Spinal cord (tissue), 10 donors: Measurements from ENCODE around the gene ZNF90. TPM values are rescaled to one million over a fixed set of nuclear protein-coding genes. Genes with fewer than 3 reads are reported as not detected.
"Not testable (repeated sequence)": the region's sequence is repeated elsewhere in the genome, so short reads cannot be mapped to it uniquely, and the experiment has no call there.

Experiments
- DNase-seq, 6 donors: peaks; one replicate each; pipeline versions ENCODE4 v3.0.0 to v3.0.0-alpha.2; 2013 to 2015; ENCODE audit warnings: low spot score in 6 of 6, low read depth in 4 of 6
- H3K27ac ChIP-seq: one replicate; pipeline ENCODE4 v1.5.1; 2013; ENCODE audit warnings: low read depth, low read length, control low read depth
- H3K27me3 ChIP-seq: one replicate; pipeline ENCODE4 v1.6.1; 2013; ENCODE audit warnings: low read length; ENCODE audit not compliant: control insufficient read depth, insufficient read depth
- H3K36me3 ChIP-seq: one replicate; pipeline ENCODE4 v1.6.1; 2013; ENCODE audit warnings: low read length; ENCODE audit not compliant: control insufficient read depth, insufficient read depth
- H3K4me1 ChIP-seq: one replicate; pipeline ENCODE4 v1.6.1; 2013; ENCODE audit warnings: low read length; ENCODE audit not compliant: control insufficient read depth, insufficient read depth
- H3K4me3 ChIP-seq: one replicate; pipeline ENCODE4 v1.5.1; 2013; ENCODE audit warnings: low read depth, low read length, control low read depth
- H3K9me3 ChIP-seq: one replicate; pipeline ENCODE4 v1.6.1; 2013; ENCODE audit warnings: low read length; ENCODE audit not compliant: control insufficient read depth, insufficient read depth
- WGBS: methylation state at CpG from one replicate; pipeline ENCODE4 v1.1.5; 2013; ENCODE audit warnings: missing lambda C conversion rate; ENCODE audit not compliant: insufficient coverage; 5-methylcytosine and 5-hydroxymethylcytosine counted together
- polyA plus RNA-seq, 2 donors: library from polyadenylated mRNA; unstranded; fragments of 120-200 nt; gene quantifications; one replicate each; pipeline ENCODE4 v1.2.1, GENCODE V29; 2013; ENCODE audit not compliant: insufficient read length in 2 of 2
- total RNA-seq, 2 donors: library from RNA; depleted of rRNA in 1 of 2; stranded (reverse); fragments of 120-200 nt in 1 of 2; fragments of >200 nt in 1 of 2; gene quantifications; one replicate each; pipeline versions ENCODE4 v1.2.3 to v1.2.4, GENCODE V29; 2013 to 2014
- donor health status: healthy.

The ZNF90 gene
- total and polyA plus RNA-seq, 4 donors: 2.8 to 8.1 (median 3.9) TPM

DNA sequence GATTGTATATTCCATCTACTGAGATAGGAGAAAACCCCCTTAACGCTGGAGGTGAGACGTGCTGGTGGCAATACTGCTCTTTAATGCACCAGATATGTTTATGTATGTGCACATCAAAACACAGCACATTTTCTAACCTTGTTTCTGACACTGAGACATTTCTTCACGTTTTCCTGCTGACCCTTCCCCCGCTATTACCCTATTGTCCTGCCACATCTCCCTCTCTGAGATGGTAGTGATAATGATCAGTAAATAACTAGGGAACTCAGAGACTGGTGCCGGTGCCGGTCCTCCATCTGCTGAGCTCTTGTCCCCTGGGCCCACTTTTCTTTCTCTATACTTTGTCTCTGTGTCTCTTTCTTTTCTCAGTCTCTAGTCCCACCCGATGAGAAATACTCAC is 5.1 kb downstream of the ZNF90 start:
- DNase-seq, H3K27me3 ChIP-seq, H3K36me3 ChIP-seq, H3K9me3 ChIP-seq, H3K27ac ChIP-seq, H3K4me3 ChIP-seq: not testable (repeated sequence)
- 60% methylated on average over 2 of the region's 7 CpGs for WGBS
- H3K4me1 ChIP-seq: peaks cover 10% of the 10 kb centered on the region

DNA sequence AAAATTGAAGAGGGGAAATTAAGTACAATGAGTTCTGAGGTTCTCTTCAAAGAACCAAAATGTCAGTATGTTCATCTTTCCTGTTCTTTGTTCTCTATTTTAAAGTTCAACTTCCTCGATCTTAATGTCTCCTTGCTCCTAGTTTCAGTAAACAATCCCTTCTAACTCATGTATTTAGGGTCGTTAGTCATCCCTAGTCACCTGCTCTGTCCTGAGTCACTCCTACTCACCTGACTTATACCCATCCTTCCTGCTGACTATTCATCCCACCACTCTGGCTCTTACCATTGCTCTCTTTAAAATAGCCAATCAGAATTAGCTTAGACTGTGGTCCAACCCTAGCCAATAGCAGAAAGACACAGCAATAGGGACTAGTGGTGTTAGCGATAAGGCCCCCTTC is 24.3 kb downstream of the ZNF90 start:
- Histone ChIP-seq H3K4me1 (no peaks in the 10 kb centered on the region), H3K36me3 (no peaks in the 10 kb centered on the region)
- DNase-seq: no peak

DNA sequence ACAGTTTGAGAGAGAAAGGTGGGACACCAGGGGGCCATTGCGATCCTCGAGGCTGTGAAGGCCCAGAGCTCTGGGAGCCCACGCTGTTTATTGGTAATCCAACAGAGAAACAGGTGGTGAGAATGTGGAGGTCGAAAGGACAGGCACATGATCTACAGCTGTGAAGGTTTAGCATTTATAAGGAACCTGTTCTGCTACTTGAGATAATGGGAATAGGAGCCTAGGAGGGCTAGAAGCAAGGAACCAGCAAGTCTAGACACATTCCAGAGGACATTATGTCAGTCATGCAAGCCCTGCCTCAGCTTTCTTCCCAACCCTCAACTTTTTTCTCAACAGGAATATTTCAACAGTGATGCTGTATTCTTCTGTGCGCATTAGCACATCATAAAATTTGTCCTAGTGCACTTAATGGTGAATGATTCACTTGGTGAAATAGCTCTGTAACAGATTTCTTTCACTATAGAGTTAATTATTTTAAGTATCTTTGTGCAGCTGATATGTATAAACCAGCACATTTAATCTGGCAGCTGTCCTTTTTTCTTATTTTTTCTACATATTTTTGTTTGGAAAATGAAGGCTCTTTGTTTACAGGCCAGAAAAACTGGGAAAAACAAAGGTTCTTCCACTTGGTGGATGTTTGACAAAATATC is 25.4 kb downstream of the ZNF90 start:
- Histone ChIP-seq H3K36me3 (no peaks in the 10 kb centered on the region), H3K9me3 (peaks cover 7% of the 10 kb centered on the region), H3K27me3 (no peaks in the 10 kb centered on the region), H3K4me3 (no peak overlapping the region), H3K27ac (no peak overlapping the region), H3K4me1 (no peaks in the 10 kb centered on the region)
- WGBS: 98% methylated on average over 4 of the region's 5 CpGs
- no peak for DNase-seq

More for the DNA sequence above, 24.3 kb downstream of the ZNF90 start:
- Histone ChIP-seq H3K27me3 (no peaks in the 10 kb centered on the region), H3K9me3 (peaks cover 7% of the 10 kb centered on the region), H3K4me3 (no peak overlapping the region), H3K27ac (no peak overlapping the region)
- WGBS: 100% methylated on average over 2 of the region's 3 CpGs

DNA sequence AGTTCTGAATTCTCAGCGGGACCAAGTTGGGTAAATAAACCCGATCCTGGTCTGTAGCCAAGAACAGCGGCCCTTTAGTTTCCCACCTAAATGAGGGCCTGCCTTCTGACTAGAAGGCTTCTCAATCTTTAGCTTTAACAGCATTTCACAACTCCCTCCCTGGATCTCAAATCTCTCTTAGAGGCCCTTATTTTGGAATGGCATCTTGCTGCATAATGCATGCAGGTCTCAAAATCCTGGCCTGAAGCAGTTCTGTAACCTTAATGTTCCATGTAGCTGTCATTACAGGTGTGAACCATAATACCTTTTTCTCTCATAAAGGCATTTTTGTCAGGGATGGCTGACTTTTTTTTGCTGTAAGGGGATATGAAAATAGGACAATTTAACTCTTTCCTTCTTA is 29.5 kb downstream of the ZNF90 start:
- H3K36me3 ChIP-seq: no peaks in the 10 kb centered on the region
- no peaks in the 10 kb centered on the region for H3K27me3 ChIP-seq
- H3K27ac ChIP-seq: no peak overlapping the region
- H3K4me1 ChIP-seq: no peaks in the 10 kb centered on the region
- 83% methylated on average over 3 of the region's 3 CpGs for WGBS
- DNase-seq: no peak
- peaks cover 3% of the 10 kb centered on the region for H3K9me3 ChIP-seq
- H3K4me3 ChIP-seq: no peak overlapping the region

DNA sequence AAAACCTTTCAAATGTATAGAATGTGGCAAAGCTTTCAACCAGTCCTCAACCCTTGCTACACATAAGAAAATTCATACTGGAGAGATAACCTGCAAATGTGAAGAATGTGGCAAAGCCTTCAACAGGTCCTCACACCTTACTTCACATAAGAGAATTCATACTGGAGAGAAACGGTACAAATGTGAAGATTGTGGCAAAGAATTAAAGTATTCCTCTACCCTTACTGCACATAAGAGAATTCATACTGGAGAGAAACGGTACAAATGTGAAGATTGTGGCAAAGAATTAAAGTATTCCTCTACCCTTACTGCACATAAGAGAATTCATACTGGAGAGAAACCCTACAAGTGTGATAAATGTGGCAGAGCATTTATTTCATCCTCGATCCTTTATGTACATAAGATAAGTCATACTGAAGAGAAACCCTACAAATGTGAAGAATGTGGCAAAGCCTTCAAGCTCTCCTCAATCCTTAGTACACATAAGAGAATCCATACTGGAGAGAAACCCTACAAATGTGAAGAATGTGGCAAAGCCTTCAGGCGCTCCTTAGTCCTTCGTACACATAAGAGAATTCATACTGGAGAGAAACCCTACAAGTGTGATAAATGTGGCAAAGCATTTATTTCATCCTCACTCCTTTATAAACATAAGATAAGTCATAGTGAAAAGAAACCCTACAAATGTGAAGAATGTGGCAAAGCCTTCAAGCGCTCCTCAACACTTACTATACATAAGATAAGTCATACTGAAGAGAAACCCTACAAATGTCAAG is 40.5 kb downstream of the ZNF90 start:
- no CpG with 5 or more reads among the region's 6 CpGs for WGBS

DNA sequence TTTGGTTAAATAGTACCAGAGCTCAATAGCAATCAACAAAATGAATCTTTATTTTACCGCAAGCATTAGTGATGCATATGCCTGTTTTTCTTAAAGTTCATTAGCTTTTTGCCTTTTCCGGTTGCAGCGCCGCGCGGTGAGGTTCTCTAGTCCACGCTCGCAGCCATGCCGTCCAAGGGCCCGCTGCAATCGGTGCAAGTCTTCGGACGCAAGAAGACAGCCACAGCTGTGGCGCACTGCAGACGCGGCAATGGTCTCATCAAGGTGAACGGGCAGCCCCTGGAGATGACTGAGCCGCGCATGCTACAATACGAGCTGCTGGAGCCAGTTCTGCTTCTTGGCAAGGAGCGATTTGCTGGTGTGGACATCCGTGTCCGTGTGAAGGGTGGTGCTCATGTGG is 47.1 kb downstream of the ZNF90 start:
- Histone ChIP-seq H3K36me3 (peaks cover 2% of the 10 kb centered on the region), H3K9me3 (peaks cover 17% of the 10 kb centered on the region), H3K27me3 (no peaks in the 10 kb centered on the region), H3K27ac (no peak overlapping the region), H3K4me3 (no peak overlapping the region), H3K4me1 (no peaks in the 10 kb centered on the region)
- DNase-seq: no peak
- 98% methylated on average over 22 of the region's 23 CpGs for WGBS

More for the DNA sequence above, 40.5 kb downstream of the ZNF90 start:
- H3K9me3 ChIP-seq: peaks cover 31% of the 10 kb centered on the region
- not testable (repeated sequence) for H3K27ac ChIP-seq, H3K4me1 ChIP-seq, H3K36me3 ChIP-seq, H3K4me3 ChIP-seq, H3K27me3 ChIP-seq, DNase-seq

DNA sequence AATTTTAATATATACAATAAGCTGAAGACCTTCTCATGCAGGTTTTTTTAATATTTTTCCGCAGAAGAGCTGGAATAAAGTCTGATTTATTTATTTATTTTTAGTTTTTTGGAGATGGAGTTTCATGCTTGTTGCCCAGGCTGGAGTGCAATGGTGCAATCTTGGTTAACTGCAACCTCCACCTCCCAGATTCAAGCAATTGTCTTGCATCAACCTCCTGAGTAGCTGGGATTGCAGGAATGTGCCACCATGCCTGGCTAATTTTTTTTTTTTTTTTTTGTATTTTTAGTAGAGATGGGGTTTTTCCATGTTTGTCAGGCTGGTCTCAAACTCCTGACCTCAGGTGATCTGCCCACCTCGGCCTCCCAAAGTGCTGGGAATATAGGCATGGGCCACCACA is 55.1 kb downstream of the ZNF90 start:
- DNase-seq, H3K27me3 ChIP-seq, H3K36me3 ChIP-seq, H3K4me3 ChIP-seq, H3K9me3 ChIP-seq, H3K4me1 ChIP-seq, H3K27ac ChIP-seq: not testable (repeated sequence)
- 88% methylated on average over 1 of the region's 2 CpGs for WGBS

DNA sequence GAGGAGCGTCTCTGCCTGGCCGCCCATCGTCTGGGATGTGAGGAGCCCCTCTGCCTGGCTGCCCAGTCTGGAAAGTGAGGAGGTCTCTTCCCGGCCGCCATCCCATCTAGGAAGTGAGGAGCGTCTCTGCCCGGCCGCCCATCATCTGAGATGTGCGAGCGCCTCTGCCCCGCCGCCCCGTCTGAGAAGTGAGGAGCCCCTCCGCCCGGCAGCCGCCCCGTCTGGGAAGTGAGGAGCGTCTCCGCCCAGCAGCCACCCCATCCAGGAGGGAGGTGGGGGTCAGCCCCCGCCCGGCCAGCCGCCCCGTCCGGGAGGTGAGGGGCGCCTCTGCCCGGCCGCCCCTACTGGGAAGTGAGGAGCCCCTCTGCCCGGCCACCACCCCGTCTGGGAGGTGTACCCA is 59.9 kb downstream of the ZNF90 start:
- not testable (repeated sequence) for H3K36me3 ChIP-seq, H3K27me3 ChIP-seq, H3K4me1 ChIP-seq, H3K9me3 ChIP-seq, DNase-seq, H3K4me3 ChIP-seq, H3K27ac ChIP-seq
- 100% methylated on average over 1 of the region's 29 CpGs for WGBS

DNA sequence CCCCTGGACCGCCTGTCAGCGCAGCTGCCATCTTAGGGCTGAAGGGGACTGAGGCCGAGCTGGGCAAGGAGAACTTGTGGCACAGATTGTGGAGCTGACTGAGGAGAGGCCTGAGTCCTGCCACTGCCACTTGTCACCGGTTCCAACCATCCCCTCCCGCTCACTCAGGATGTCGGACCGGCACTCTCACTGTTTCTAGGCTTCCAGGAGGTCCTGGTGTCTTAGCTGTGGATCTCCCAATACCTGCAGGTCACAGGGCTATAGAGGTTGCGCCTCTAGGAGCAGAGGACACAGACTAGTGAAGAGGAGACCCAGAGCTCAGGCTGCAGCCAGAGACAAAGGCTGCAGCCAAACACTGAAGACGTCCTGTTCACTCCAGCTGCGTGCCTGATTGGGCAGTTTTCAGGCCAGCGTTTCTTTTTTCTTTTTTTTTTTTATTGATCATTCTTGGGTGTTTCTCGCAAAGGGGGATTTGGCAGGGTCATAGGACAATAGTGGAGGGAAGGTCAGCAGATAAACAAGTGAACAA is 73.9 kb downstream of the ZNF90 start:
- Histone ChIP-seq H3K27ac (no peak overlapping the region), H3K9me3 (no peaks in the 10 kb centered on the region), H3K36me3 (no peaks in the 10 kb centered on the region), H3K27me3 (no peaks in the 10 kb centered on the region), H3K4me3 (no peak overlapping the region), H3K4me1 (no peaks in the 10 kb centered on the region)
- no peak for DNase-seq
- 95% methylated on average over 8 of the region's 12 CpGs for WGBS

DNA sequence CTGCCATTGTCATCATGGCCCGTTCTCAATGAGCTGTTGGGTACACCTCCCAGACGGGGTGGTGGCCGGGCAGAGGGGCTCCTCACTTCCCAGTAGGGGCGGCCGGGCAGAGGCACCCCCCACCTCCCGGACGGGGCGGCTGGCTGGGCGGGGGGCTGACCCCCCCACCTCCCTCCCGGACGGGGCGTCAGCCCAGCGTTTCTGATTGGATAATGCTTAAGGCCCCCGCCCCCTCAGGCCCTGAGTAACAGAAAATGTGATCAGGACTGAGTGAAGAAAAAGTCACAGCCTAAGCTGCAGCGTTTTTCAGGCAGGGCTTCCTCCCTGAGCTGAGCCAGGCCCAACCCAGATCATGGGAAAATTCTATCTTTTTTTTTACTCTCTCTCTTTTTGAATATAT is 74.7 kb downstream of the ZNF90 start:
- not testable (repeated sequence) for H3K4me1 ChIP-seq, H3K4me3 ChIP-seq, H3K27me3 ChIP-seq, DNase-seq, H3K36me3 ChIP-seq, H3K27ac ChIP-seq, H3K9me3 ChIP-seq
- WGBS: 46% methylated on average over 6 of the region's 15 CpGs
